HEK293 (cell line): ENCODE results near the gene CCDC3.

ENCODE experiments used
- CTCF ChIA-PET: fragments of 350-600 bp; formaldehyde crosslinking; extraction: SDS; loops from one replicate; lab custom pipeline; 2021; ENCODE audit warnings: antibody characterized with exemption; lab: Yijun Ruan, JAX
- POLR2A ChIA-PET: fragments of 300-600 bp; formaldehyde crosslinking; extraction: SDS; loops from one replicate; lab custom pipeline; 2020; ENCODE audit warnings: antibody characterized with exemption, inconsistent platforms; lab: Yijun Ruan, JAX
- H3K27ac ChIP-seq: fragments of 200-500 bp; sonication (Bioruptor generic); 2 replicates; pipeline ENCODE4 v1.5.1; 2014; ENCODE audit warnings: low read depth, low read length, control low read depth, inconsistent platforms; ENCODE audit errors: extremely low read depth
- H3K36me3 ChIP-seq, 2 experiments: fragments of 200-500 bp in 1 of 2; sonication (Bioruptor generic) in 1 of 2; 1 replicate in 1 of 2; 2 replicates in 1 of 2; pipeline ENCODE4 v1.5.1; 2014 to 2017; ENCODE audit warnings: inconsistent platforms in 2 of 2, low read length in 2 of 2; ENCODE audit not compliant: control insufficient read depth in 2 of 2, insufficient read depth in 1 of 2
- H3K4me1 ChIP-seq: fragments of 200-500 bp; sonication (Bioruptor generic); 2 replicates; pipeline ENCODE4 v1.5.1; 2014; ENCODE audit warnings: mild to moderate bottlenecking, low read length, inconsistent platforms; ENCODE audit not compliant: control insufficient read depth, insufficient read depth
- H3K4me3 ChIP-seq: 2 replicates; pipeline ENCODE4 v1.5.1; 2011; ENCODE audit warnings: low read depth, mild to moderate bottlenecking, control low read depth, low read length, moderate library complexity
- H3K9me3 ChIP-seq: fragments of 200-500 bp; sonication (Bioruptor generic); 2 replicates; pipeline ENCODE4 v1.5.1; 2014; ENCODE audit warnings: low read depth, low read length, inconsistent platforms; ENCODE audit not compliant: control insufficient read depth, insufficient read depth
- GFI1B ChIP-seq: fragments of 450-650 bp; formaldehyde crosslinking; IDR thresholded peaks from 2 replicates; pipeline ENCODE4 v1.5.1; 2016; ENCODE audit warnings: missing biosample characterization, missing genetic modification characterization
- GLIS1 ChIP-seq: fragments of 450-650 bp; formaldehyde crosslinking; IDR thresholded peaks from 2 replicates; pipeline ENCODE4 v1.5.1; 2016; ENCODE audit warnings: missing biosample characterization, missing genetic modification characterization
- OVOL3 ChIP-seq: fragments of 450-650 bp; formaldehyde crosslinking; IDR thresholded peaks from 2 replicates; pipeline ENCODE4 v1.5.1; 2016; ENCODE audit warnings: missing biosample characterization, missing genetic modification characterization
- PRDM10 ChIP-seq: fragments of 450-650 bp; formaldehyde crosslinking; IDR thresholded peaks from 2 replicates; pipeline ENCODE4 v1.5.1; 2016; ENCODE audit warnings: missing biosample characterization, missing genetic modification characterization
- ZBTB21 ChIP-seq: fragments of 450-650 bp; formaldehyde crosslinking; IDR thresholded peaks from 2 replicates; pipeline ENCODE4 v1.5.1; 2017; ENCODE audit warnings: missing biosample characterization, missing genetic modification characterization
- ZBTB8A ChIP-seq: fragments of 450-650 bp; formaldehyde crosslinking; IDR thresholded peaks from 2 replicates; pipeline ENCODE4 v1.5.1; 2016; ENCODE audit warnings: missing biosample characterization, missing genetic modification characterization
- ZNF10 ChIP-seq: fragments of 450-650 bp; formaldehyde crosslinking; IDR thresholded peaks from 2 replicates; pipeline ENCODE4 v1.5.1; 2017; ENCODE audit warnings: missing biosample characterization, missing genetic modification characterization
- ZNF169 ChIP-seq: fragments of 450-650 bp; formaldehyde crosslinking; IDR thresholded peaks from 2 replicates; pipeline ENCODE4 v1.5.1; 2016; ENCODE audit warnings: missing biosample characterization, missing genetic modification characterization
- ZNF174 ChIP-seq: fragments of 450-650 bp; formaldehyde crosslinking; IDR thresholded peaks from 2 replicates; pipeline ENCODE4 v1.5.0; 2017; ENCODE audit warnings: missing biosample characterization, mild to moderate bottlenecking, missing genetic modification characterization
- ZNF175 ChIP-seq: fragments of 450-650 bp; formaldehyde crosslinking; IDR thresholded peaks from 2 replicates; pipeline ENCODE4 v1.5.1; 2016; ENCODE audit warnings: missing biosample characterization, missing genetic modification characterization
- ZNF18 ChIP-seq: fragments of 450-650 bp; formaldehyde crosslinking; IDR thresholded peaks from 2 replicates; pipeline ENCODE4 v1.5.1; 2016; ENCODE audit warnings: missing biosample characterization, missing genetic modification characterization
- ZNF280C ChIP-seq: fragments of 450-650 bp; formaldehyde crosslinking; IDR thresholded peaks from 2 replicates; pipeline ENCODE4 v1.5.1; 2016; ENCODE audit warnings: missing biosample characterization, missing genetic modification characterization
- ZNF280D ChIP-seq: fragments of 450-650 bp; formaldehyde crosslinking; IDR thresholded peaks from 2 replicates; pipeline ENCODE4 v1.5.1; 2016; ENCODE audit warnings: missing biosample characterization, missing genetic modification characterization
- ZNF449 ChIP-seq: fragments of 450-650 bp; formaldehyde crosslinking; IDR thresholded peaks from 2 replicates; pipeline ENCODE4 v1.5.1; 2017; ENCODE audit warnings: missing biosample characterization, mild to moderate bottlenecking, missing genetic modification characterization, moderate library complexity
- ZNF488 ChIP-seq: fragments of 450-650 bp; formaldehyde crosslinking; IDR thresholded peaks from 2 replicates; pipeline ENCODE4 v1.5.1; 2016; ENCODE audit warnings: missing biosample characterization, missing genetic modification characterization
- ZNF501 ChIP-seq: fragments of 450-650 bp; formaldehyde crosslinking; IDR thresholded peaks from 2 replicates; pipeline ENCODE4 v1.5.1; 2016; ENCODE audit warnings: missing biosample characterization, missing genetic modification characterization
- ZNF704 ChIP-seq: fragments of 450-650 bp; formaldehyde crosslinking; IDR thresholded peaks from 2 replicates; pipeline ENCODE4 v1.5.1; 2016; ENCODE audit warnings: missing biosample characterization, missing genetic modification characterization
- ZNF791 ChIP-seq: fragments of 450-650 bp; formaldehyde crosslinking; IDR thresholded peaks from 2 replicates; pipeline ENCODE4 v1.5.1; 2016; ENCODE audit warnings: missing biosample characterization, missing genetic modification characterization
- ZNF843 ChIP-seq: fragments of 450-650 bp; formaldehyde crosslinking; IDR thresholded peaks from 2 replicates; pipeline ENCODE4 v1.5.1; 2016; ENCODE audit warnings: missing biosample characterization, missing genetic modification characterization

CCDC3 gene

GRCh38 chr10:12940791-12941190, 60.7 kb downstream of the CCDC3 start:
- H3K27ac ChIP-seq: no peak overlapping the region
- H3K36me3 ChIP-seq: no peaks in the 10 kb centered on the region
- H3K4me3 ChIP-seq: no peak overlapping the region
- no peaks in the 10 kb centered on the region for H3K4me1 ChIP-seq
- no peak for TF ChIP-seq GLIS1
- no peak for TF ChIP-seq ZNF501 (tag by site-specific recombination)
- TF ChIP-seq ZBTB21 (tag by site-specific recombination): no peak
- no peak for TF ChIP-seq OVOL3 (tag by site-specific recombination)
- no peak for TF ChIP-seq ZNF175 (tag by site-specific recombination)
- no peak for TF ChIP-seq GFI1B (tag by site-specific recombination)
- no peak for TF ChIP-seq ZNF10 (tag by site-specific recombination)
- TF ChIP-seq ZNF280C: no peak
- no peak for TF ChIP-seq ZNF18 (tag by site-specific recombination)
- TF ChIP-seq ZNF169: no peak
- TF ChIP-seq ZNF488 (tag by site-specific recombination): no peak
- no peak for TF ChIP-seq ZBTB8A
- TF ChIP-seq ZNF174 (tag by site-specific recombination): no peak
- TF ChIP-seq ZNF791 (tag by site-specific recombination): no peak
- no peak for TF ChIP-seq PRDM10 (tag by site-specific recombination)
- TF ChIP-seq ZNF280D (tag by site-specific recombination): no peak
- TF ChIP-seq ZNF704 (tag by site-specific recombination): no peak
- no peak for TF ChIP-seq ZNF449 (tag by site-specific recombination)
- no peak for TF ChIP-seq ZNF843 (tag by site-specific recombination)
- H3K9me3 ChIP-seq: no peaks in the 10 kb centered on the region
- POLR2A ChIA-PET: no interaction called here
- CTCF ChIA-PET: interaction anchor here (0.6 to 0.9 kb wide), 2 partner anchors 12 to 37 kb away, joined by 3 read pairs; no protein-coding TSS in a partner anchor
